BJ (cell line): Measurements from ENCODE around the gene WAC. TPM values are rescaled to one million over a fixed set of nuclear protein-coding genes. Genes with fewer than 3 reads are reported as not detected.

Experiments used
- CTCF ChIA-PET: fragments of 350-600 bp; formaldehyde crosslinking; extraction: SDS; loops from one replicate; lab custom pipeline; 2021; ENCODE audit warnings: antibody characterized with exemption, inconsistent platforms; lab: Yijun Ruan, JAX
- POLR2A ChIA-PET: fragments of 300-600 bp; sonication (Branson Sonifier 250); formaldehyde crosslinking; extraction: SDS; loops from one replicate; lab custom pipeline; 2021; ENCODE audit warnings: antibody characterized with exemption; lab: Charles Lee
- DNase-seq: peaks from one replicate; pipeline ENCODE4 v3.0.0-alpha.2; 2011; ENCODE audit warnings: low read depth
- H3K27me3 ChIP-seq: 2 replicates; pipeline ENCODE4 v1.6.0; 2011; ENCODE audit warnings: low read length; ENCODE audit not compliant: control insufficient read depth, insufficient read depth
- H3K36me3 ChIP-seq: 2 replicates; pipeline ENCODE4 v1.5.1; 2011; ENCODE audit warnings: low read length; ENCODE audit not compliant: control insufficient read depth, insufficient read depth
- H3K4me3 ChIP-seq: 2 replicates; pipeline ENCODE4 v1.5.1; 2011; ENCODE audit warnings: low read depth, mild to moderate bottlenecking, control low read depth, low read length
- polyA plus RNA-seq: library from polyadenylated mRNA; depleted of rRNA; stranded (reverse); fragments of >200 nt; gene quantifications from 2 replicates; pipeline ENCODE4 v1.2.3, GENCODE V29; 2011
- TF ChIP-seq, protein P1 (sequence below): IDR thresholded peaks from 2 replicates; pipeline ENCODE4 v1.5.1; 2011; ENCODE audit warnings: low read depth, mild to moderate bottlenecking, control low read depth, inconsistent platforms, low read length, moderate library complexity; ENCODE audit not compliant: insufficient read depth

WAC gene
- polyA plus RNA-seq, 1 experiment: 47.7 TPM

DNA sequence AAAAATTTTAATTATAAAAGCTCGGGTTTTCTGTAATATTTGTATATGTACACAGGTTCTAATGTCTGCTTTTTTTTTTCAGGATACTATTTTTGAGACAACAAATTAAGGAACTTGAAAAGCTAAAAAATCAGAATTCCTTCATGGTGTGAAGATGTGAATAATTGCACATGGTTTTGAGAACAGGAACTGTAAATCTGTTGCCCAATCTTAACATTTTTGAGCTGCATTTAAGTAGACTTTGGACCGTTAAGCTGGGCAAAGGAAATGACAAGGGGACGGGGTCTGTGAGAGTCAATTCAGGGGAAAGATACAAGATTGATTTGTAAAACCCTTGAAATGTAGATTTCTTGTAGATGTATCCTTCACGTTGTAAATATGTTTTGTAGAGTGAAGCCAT is 86.5 kb downstream of the WAC start:
- no peaks in the 10 kb centered on the region for H3K27me3 ChIP-seq
- no peak for DNase-seq
- TF ChIP-seq, protein P1, sequence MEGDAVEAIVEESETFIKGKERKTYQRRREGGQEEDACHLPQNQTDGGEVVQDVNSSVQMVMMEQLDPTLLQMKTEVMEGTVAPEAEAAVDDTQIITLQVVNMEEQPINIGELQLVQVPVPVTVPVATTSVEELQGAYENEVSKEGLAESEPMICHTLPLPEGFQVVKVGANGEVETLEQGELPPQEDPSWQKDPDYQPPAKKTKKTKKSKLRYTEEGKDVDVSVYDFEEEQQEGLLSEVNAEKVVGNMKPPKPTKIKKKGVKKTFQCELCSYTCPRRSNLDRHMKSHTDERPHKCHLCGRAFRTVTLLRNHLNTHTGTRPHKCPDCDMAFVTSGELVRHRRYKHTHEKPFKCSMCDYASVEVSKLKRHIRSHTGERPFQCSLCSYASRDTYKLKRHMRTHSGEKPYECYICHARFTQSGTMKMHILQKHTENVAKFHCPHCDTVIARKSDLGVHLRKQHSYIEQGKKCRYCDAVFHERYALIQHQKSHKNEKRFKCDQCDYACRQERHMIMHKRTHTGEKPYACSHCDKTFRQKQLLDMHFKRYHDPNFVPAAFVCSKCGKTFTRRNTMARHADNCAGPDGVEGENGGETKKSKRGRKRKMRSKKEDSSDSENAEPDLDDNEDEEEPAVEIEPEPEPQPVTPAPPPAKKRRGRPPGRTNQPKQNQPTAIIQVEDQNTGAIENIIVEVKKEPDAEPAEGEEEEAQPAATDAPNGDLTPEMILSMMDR: no peak
- ChIA-PET POLR2A (no interaction called here), CTCF (interaction anchor here (0.6 kb wide), 2 partner anchors 87 to 349 kb away, joined by 3 read pairs; no protein-coding TSS in a partner anchor)
- peaks cover 7% of the 10 kb centered on the region for H3K36me3 ChIP-seq
- H3K4me3 ChIP-seq: no peak overlapping the region

DNA sequence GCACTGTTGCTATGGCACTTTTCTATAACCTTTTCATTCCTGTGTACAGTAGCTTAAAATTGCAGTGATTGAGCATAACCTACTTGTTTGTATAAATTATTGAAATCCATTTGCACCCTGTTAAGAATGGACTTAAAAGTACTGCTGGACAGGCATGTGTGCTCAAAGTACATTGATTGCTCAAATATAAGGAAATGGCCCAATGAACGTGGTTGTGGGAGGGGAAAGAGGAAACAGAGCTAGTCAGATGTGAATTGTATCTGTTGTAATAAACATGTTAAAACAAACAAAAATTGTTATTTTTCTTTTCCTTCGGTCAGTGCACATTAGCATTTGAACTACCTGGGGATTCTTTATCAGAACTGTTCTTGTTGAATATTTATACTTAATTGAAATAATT is 87.3 kb downstream of the WAC start:
- no peaks in the 10 kb centered on the region for H3K27me3 ChIP-seq
- ChIA-PET CTCF (interaction anchor here (0.6 kb wide), 1 partner anchor 88 kb away, joined by 3 read pairs; no protein-coding TSS in a partner anchor), POLR2A (no interaction called here)
- H3K4me3 ChIP-seq: no peak overlapping the region
- peaks cover 5% of the 10 kb centered on the region for H3K36me3 ChIP-seq
- TF ChIP-seq, protein P1: no peak
- DNase-seq: no peak

DNA sequence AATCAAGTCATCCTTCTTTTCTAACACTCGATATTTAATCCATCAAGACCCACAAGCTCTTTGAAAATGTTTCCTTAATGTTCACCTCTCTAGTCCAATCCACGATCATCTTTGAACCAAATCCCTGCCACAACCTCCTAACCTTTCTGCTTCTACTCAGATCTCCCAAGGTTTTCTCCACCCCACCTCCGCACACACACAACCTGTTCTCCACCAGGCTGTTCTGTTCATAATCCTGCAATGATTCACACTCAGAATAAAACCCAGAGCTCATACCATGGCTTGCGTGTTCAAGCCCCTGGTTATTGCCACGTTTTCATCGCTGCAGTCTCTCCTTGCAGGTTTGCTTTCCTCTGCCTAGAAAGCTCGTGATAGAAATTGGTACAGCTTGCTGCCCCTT is 90.6 kb downstream of the WAC start:
- H3K4me3 ChIP-seq: no peak overlapping the region
- H3K27me3 ChIP-seq: no peaks in the 10 kb centered on the region
- no peak for DNase-seq
- ChIA-PET POLR2A (no interaction called here), CTCF (interaction anchor here (1.0 kb wide), 1 partner anchor 681 kb away, joined by 3 read pairs; no protein-coding TSS in a partner anchor)
- TF ChIP-seq, protein P1: no peak
- no peaks in the 10 kb centered on the region; the same call in 1 of the 2 replicates for H3K36me3 ChIP-seq

DNA sequence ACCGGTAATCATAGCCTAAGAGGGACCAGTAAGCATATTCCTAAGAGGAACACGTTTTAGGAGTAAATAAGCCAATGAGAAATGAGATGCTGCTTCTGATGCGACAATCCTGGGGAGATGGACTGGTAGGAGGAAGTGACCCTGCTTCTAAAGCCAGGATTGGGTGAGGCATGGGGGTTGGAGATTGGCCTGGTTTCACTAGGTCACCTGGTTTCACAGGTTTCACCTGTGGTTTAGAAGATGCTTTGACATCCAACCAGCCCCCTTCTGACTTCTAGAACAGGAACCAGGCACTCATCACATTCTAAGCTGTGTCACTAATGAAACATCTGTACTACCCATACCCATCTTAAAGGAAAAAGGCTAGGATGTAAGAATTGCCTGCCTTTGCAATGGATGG is 91.4 kb downstream of the WAC start:
- POLR2A ChIA-PET: no interaction called here
- Histone ChIP-seq H3K36me3 (no peaks in the 10 kb centered on the region; the same call in 1 of the 2 replicates), H3K4me3 (no peak overlapping the region), H3K27me3 (peaks cover 1% of the 10 kb centered on the region)
- CTCF ChIA-PET: interaction anchor here (0.9 kb wide), 1 partner anchor 13 kb away, joined by 4 read pairs; no protein-coding TSS in a partner anchor
- no peak for DNase-seq
- TF ChIP-seq, protein P1: no peak

DNA sequence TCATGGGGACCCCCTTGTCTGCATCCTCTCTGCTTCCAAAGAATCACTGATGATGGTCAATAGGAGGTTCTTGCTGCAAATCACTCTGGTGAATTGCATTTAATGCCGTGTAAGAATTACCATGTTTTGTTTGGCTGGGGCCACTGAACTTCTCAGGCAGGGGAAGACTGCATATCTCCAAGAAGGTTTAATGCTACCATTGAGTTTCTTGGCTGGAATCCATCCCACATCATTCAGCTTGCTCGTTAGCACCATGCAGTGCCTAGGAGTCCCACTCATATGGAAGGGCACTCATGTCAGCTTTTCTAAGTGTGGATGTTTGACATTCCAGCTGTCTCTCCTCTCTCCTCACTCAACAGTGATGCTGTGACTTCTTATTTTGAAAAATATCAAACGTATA is 94.2 kb downstream of the WAC start:
- DNase-seq: no peak
- CTCF ChIA-PET: interaction anchor here (1.2 to 4.1 kb wide), 4 partner anchors 16 to 677 kb away, joined by 3 to 26 read pairs (median 4); no protein-coding TSS in a partner anchor

More for the DNA sequence above, 94.2 kb downstream of the WAC start:
- TF ChIP-seq, protein P1: no peak
- Histone ChIP-seq H3K27me3 (peaks cover 6% of the 10 kb centered on the region), H3K36me3 (no peaks in the 10 kb centered on the region), H3K4me3 (no peak overlapping the region)
- POLR2A ChIA-PET: no interaction called here
